Panc1 (cell line): Measurements from ENCODE around the gene FZD7.

Experiments
- CTCF ChIP-seq: fragments of 450-650 bp; IDR thresholded peaks from 2 replicates; pipeline ENCODE4 v1.5.1; 2017; ENCODE audit warnings: mild to moderate bottlenecking
- REST ChIP-seq, 2 experiments: IDR thresholded peaks; 2 replicates each; pipeline ENCODE4 v1.6.1; 2011 to 2012; ENCODE audit warnings: low read depth in 2 of 2, control low read depth in 1 of 2, low read length in 1 of 2, mild to moderate bottlenecking in 1 of 2, moderate library complexity in 1 of 2; ENCODE audit not compliant: insufficient read depth in 1 of 2
- SIN3A ChIP-seq: IDR thresholded peaks from 2 replicates; pipeline ENCODE4 v1.6.1; 2012; ENCODE audit warnings: low read depth, mild to moderate bottlenecking, low read length, moderate library complexity, borderline replicate concordance; ENCODE audit not compliant: insufficient read depth
- TCF7L2 ChIP-seq: IDR thresholded peaks from 2 replicates; pipeline ENCODE4 v1.6.1; 2011; ENCODE audit warnings: mild to moderate bottlenecking, low read depth, low read length, inconsistent platforms

DNA sequence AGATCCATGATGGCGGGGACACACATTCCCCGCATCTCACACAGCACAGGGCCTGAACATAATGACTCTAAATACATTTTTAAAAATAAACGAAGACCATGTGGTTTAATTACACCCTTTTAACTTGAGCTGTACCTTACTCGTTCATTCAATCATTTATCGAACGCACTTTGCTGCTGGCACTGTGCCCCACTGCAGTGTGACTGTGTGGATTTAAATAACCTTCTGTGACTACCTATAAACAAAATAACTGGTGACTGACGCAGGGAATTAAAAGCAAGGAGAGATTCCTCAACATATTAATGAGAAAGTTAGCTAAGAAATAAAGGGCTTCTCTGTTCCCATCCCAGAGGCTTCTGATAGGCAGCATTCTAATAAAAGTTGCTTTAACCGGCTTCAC, 10.9 kb upstream of the FZD7 start:
- TF ChIP-seq CTCF (no peak), SIN3A (no peak), TCF7L2 (no peak), REST (IDR thresholded peaks at IDR 0.05; ENCODE audit: insufficient read depth in 1 of 2, low read depth in 2 of 2, low read length in 1 of 2) (no peak)
